GM23248 (cell line): ENCODE data around the gene OLFM4.

Source experiments
- EZH2 ChIP-seq: fragments of 200-600 bp; sonication (generic); IDR thresholded peaks from 2 replicates; pipeline ENCODE4 v1.6.1; 2018; ENCODE audit warnings: antibody characterized with exemption, mild to moderate bottlenecking; ENCODE audit not compliant: insufficient read depth, poor library complexity, severe bottlenecking
- EZH2phosphoT487 ChIP-seq: fragments of 200-600 bp; sonication (generic); IDR thresholded peaks from 2 replicates; pipeline ENCODE4 v1.6.1; 2018; ENCODE audit warnings: antibody characterized with exemption, moderate library complexity, mild to moderate bottlenecking, low read depth; ENCODE audit not compliant: insufficient read depth

DNA sequence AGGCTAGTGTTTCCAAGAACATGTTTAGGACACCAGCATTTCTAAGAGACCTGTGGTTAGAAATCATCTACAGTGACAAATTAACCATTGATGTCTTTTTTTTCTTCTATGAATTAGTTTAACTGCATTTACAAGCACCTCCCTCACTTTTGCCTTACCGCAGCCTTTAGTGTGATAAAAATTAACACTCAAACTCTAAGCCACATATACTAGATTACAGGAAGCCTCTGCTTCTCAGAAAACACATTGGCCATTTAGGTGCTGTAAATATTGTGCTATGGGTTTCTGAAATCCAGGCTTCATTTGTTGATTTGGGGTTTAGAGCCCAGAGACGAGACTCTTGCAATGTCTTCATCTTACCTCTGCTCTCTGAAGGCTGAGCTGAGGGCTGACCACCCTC, 34.6 kb upstream of the OLFM4 start:
- TF ChIP-seq EZH2phosphoT487, result no peak
- TF ChIP-seq EZH2, result no peak
